OCI-LY7 (cell line): ENCODE data around the gene TRMT11. TPM values are rescaled to one million over a fixed set of nuclear protein-coding genes. Genes with fewer than 3 reads are reported as not detected.
"Not testable (repeated sequence)": the region's sequence is repeated elsewhere in the genome, so short reads cannot be mapped to it uniquely, and the experiment has no call there.

Experiments used
- BruUV-seq: library from RNA; stranded (reverse); fragments of 400-500 nt; replicated peaks from 2 replicates; lab custom pipeline; 2021; lab: Mats Ljungman, UMichigan
- CTCF ChIA-PET: fragments of 300-600 bp; sonication (Branson Sonifier 250); formaldehyde crosslinking; loops from one replicate; lab custom pipeline; 2022; ENCODE audit warnings: antibody characterized with exemption; ENCODE audit not compliant: unreplicated experiment; lab: Charles Lee
- POLR2A ChIA-PET: fragments of 300-600 bp; sonication (Branson Sonifier 250); formaldehyde crosslinking; loops from one replicate; lab custom pipeline; 2022; ENCODE audit warnings: antibody characterized with exemption; lab: Charles Lee
- DNase-seq: peaks from one replicate; pipeline ENCODE4 v3.0.0-alpha.2; 2015; ENCODE audit warnings: low spot score
- H2AFZ ChIP-seq: fragments of 200-600 bp; sonication (generic), shearing (Covaris generic); 2 replicates; pipeline ENCODE4 v1.6.1; 2014; ENCODE audit warnings: mild to moderate bottlenecking, antibody characterized with exemption, low read length, moderate library complexity
- H3K27ac ChIP-seq: fragments of 200-600 bp; sonication (generic); 2 replicates; pipeline ENCODE4 v1.5.1; 2014; ENCODE audit warnings: mixed run types, low read depth, mild to moderate bottlenecking, moderate library complexity, low read length, inconsistent platforms; ENCODE audit not compliant: poor library complexity, severe bottlenecking
- H3K36me3 ChIP-seq: fragments of 200-600 bp; sonication (generic); 2 replicates; pipeline ENCODE4 v1.6.1; 2014; ENCODE audit warnings: mild to moderate bottlenecking, antibody characterized with exemption, low read length, moderate library complexity, mixed read lengths; ENCODE audit not compliant: insufficient read depth
- H3K4me1 ChIP-seq: fragments of 200-600 bp; sonication (generic); 2 replicates; pipeline ENCODE4 v1.5.1; 2014; ENCODE audit warnings: mild to moderate bottlenecking, low read length; ENCODE audit not compliant: insufficient read depth, poor library complexity, severe bottlenecking
- H3K4me2 ChIP-seq: fragments of 200-600 bp; sonication (generic); 2 replicates; pipeline ENCODE4 v1.6.1; 2014; ENCODE audit warnings: mild to moderate bottlenecking, low read length
- H3K4me3 ChIP-seq: fragments of 200-600 bp; sonication (generic); 2 replicates; pipeline ENCODE4 v1.5.1; 2014; ENCODE audit warnings: mild to moderate bottlenecking, low read depth, low read length; ENCODE audit not compliant: poor library complexity, severe bottlenecking
- H3K79me2 ChIP-seq: fragments of 200-600 bp; sonication (generic); 2 replicates; pipeline ENCODE4 v1.6.1; 2016; ENCODE audit warnings: low read depth, mild to moderate bottlenecking, low read length, moderate library complexity, mixed read lengths; ENCODE audit not compliant: insufficient read depth
- H3K9me2 ChIP-seq: fragments of 200-600 bp; sonication (generic); 2 replicates; pipeline ENCODE4 v1.6.1; 2016; ENCODE audit warnings: mild to moderate bottlenecking, low read length, mixed read lengths; ENCODE audit not compliant: insufficient read depth
- H3K9me3 ChIP-seq: fragments of 200-600 bp; sonication (generic); 2 replicates; pipeline ENCODE4 v1.6.1; 2014; ENCODE audit warnings: mild to moderate bottlenecking, mixed run types, low read length, mixed read lengths
- H4K20me1 ChIP-seq: fragments of 200-600 bp; sonication (generic); 2 replicates; pipeline ENCODE4 v1.6.1; 2014; ENCODE audit warnings: mild to moderate bottlenecking, antibody characterized with exemption, low read length, moderate library complexity, mixed read lengths; ENCODE audit not compliant: insufficient read depth
- CTCF ChIP-seq: fragments of 200-600 bp; sonication (generic); conservative IDR thresholded peaks from 2 replicates; pipeline ENCODE4 v1.5.1; 2014; ENCODE audit warnings: mild to moderate bottlenecking, antibody characterized with exemption, low read length, moderate library complexity, mixed read lengths
- EZH2phosphoT487 ChIP-seq: fragments of 200-600 bp; sonication (generic); IDR thresholded peaks from 2 replicates; pipeline ENCODE4 v1.6.1; 2018; ENCODE audit warnings: low read depth, borderline replicate concordance, mild to moderate bottlenecking, mixed run types, antibody characterized with exemption, low read length, moderate library complexity, mixed read lengths
- intact Hi-C: fragments of 100-400 bp; cut with micrococcal nuclease; formaldehyde crosslinking; loops from one replicate; pipeline ENCODE4 v1.10.0; 2022; ENCODE audit not compliant: unreplicated experiment
- total RNA-seq, 2 experiments: library from RNA; depleted of rRNA in 1 of 2; stranded (reverse); fragments of >200 nt in 1 of 2; shearing (Covaris generic) in 1 of 2; gene quantifications; 2 replicates each; pipeline ENCODE4 v1.2.3, GENCODE V29; 2014 to 2022

The TRMT11 gene
- total RNA-seq, 2 experiments from 2014 or later: 32.9 to 46.8 TPM

DNA sequence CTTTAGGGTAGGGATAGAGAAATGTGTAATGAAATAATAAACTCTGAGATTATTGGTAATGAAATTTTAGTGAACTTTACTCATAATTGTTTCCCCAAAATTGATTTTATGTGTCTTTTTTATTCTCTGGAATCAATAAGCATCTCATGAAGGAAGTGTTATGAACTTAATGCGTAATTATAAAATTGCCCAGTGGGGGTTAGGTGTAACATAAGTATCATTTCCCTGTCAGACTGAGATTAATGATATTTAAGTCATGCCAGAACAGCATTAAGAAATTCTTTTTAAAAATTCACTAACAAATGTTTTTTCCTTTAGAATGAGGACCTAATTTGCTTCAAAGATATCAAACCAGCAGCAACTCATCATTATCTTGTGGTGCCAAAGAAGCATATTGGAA, 19.8 kb upstream of the TRMT11 start:
- H3K9me2 ChIP-seq: no peaks in the 10 kb centered on the region
- peaks cover 13% of the 10 kb centered on the region for H3K4me1 ChIP-seq
- H3K9me3 ChIP-seq: no peaks in the 10 kb centered on the region
- BruUV-seq: no TSS peak
- H3K4me2 ChIP-seq: no peak overlapping the region
- H2AFZ ChIP-seq: no peak overlapping the region
- H3K79me2 ChIP-seq: peaks cover 19% of the 10 kb centered on the region; the same call in 1 of the 2 replicates
- CTCF ChIA-PET: no interaction called here
- H3K27ac ChIP-seq: no peak overlapping the region
- POLR2A ChIA-PET: no interaction called here
- TF ChIP-seq CTCF (peak; percentile 43), EZH2phosphoT487 (no peak)
- peaks cover 35% of the 10 kb centered on the region for H3K36me3 ChIP-seq
- DNase-seq: no peak
- intact Hi-C loops: no loop called here
- no peak overlapping the region for H3K4me3 ChIP-seq
- H4K20me1 ChIP-seq: no peaks in the 10 kb centered on the region

DNA sequence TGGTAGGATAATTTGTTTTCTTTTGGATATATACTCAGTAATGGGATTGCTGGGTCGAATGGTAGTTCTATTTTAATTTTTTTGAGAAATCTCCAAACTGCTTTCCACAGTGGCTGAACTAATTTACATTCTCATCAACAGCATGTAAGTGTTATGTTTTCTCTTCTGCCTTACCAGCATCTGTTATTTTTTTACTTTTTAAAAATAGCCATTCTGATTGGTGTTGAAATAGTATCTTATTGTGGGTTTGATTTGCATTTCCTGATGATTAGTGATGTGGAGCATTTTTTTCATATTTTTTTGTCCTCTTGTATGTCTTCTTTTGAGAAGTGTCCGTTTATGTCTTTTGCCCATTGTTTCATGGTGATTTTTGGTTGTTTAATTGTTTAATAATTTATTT, 17.8 kb upstream of the TRMT11 start:
- no peak overlapping the region for H3K27ac ChIP-seq
- no peak for DNase-seq
- peaks cover 42% of the 10 kb centered on the region for H3K36me3 ChIP-seq
- POLR2A ChIA-PET: interaction anchor here (0.6 kb wide), 2 partner anchors 189 to 191 kb away, joined by 3 to 7 read pairs; no protein-coding TSS in a partner anchor
- H3K4me3 ChIP-seq: no peak overlapping the region
- peaks cover 13% of the 10 kb centered on the region for H3K4me1 ChIP-seq
- intact Hi-C loops: no loop called here
- CTCF ChIA-PET: no interaction called here
- H4K20me1 ChIP-seq: no peaks in the 10 kb centered on the region
- no TSS peak for BruUV-seq
- H3K79me2 ChIP-seq: peaks cover 19% of the 10 kb centered on the region; the same call in 1 of the 2 replicates
- no peaks in the 10 kb centered on the region for H3K9me2 ChIP-seq
- H3K9me3 ChIP-seq: no peaks in the 10 kb centered on the region
- no peak for TF ChIP-seq EZH2phosphoT487
- TF ChIP-seq CTCF: no peak
- H3K4me2 ChIP-seq: peak overlapping the region; percentile 34
- no peak overlapping the region for H2AFZ ChIP-seq

DNA sequence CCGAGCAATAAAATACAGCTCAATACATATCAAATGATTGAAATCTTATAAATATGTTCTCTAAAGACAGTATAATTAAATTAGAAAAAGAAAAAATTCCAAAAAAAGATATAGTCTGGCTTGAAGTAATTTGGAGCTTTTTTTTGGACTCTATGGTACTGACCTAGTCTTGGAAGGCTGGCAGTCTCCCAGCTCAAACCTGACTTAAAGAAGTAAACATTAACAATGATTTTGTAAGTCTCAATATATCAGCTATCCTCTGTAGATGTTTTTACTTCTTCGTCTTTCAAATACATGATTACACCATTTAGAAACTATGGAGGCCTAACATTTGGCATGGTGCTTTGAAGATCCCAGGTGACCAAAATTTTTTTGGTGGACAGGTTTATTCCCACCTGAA, 15.6 kb upstream of the TRMT11 start:
- no TSS peak for BruUV-seq
- Histone ChIP-seq H3K27ac (no peak overlapping the region), H3K4me1 (peaks cover 18% of the 10 kb centered on the region), H3K9me2 (no peaks in the 10 kb centered on the region), H3K79me2 (peaks cover 15% of the 10 kb centered on the region; the same call in 1 of the 2 replicates), H2AFZ (no peak overlapping the region), H4K20me1 (no peaks in the 10 kb centered on the region), H3K36me3 (peaks cover 58% of the 10 kb centered on the region), H3K4me2 (no peak overlapping the region), H3K4me3 (no peak overlapping the region), H3K9me3 (no peaks in the 10 kb centered on the region)
- TF ChIP-seq CTCF (no peak), EZH2phosphoT487 (no peak)
- ChIA-PET CTCF (interaction anchor here (0.6 to 1.2 kb wide), 3 partner anchors 11 to 33 kb away, joined by 3 to 4 read pairs (median 3); partner anchors contain the start of gene TRMT11), POLR2A (interaction anchor here (0.6 to 2.6 kb wide), 9 partner anchors 10 to 366 kb away, joined by 3 to 13 read pairs (median 4); partner anchors contain the start of gene TRMT11)
- DNase-seq: no peak
- intact Hi-C loops: loop anchor here (5.0 kb wide), 1 partner anchor 658 kb away; no protein-coding TSS in a partner anchor

GRCh38 chr6:125972478-125972877, 13.9 kb upstream of the TRMT11 start:
- CTCF ChIA-PET, H3K4me3 ChIP-seq, H3K27ac ChIP-seq, H3K9me3 ChIP-seq, H3K9me2 ChIP-seq, DNase-seq, BruUV-seq, POLR2A ChIA-PET, H3K4me2 ChIP-seq, H4K20me1 ChIP-seq, H2AFZ ChIP-seq: not testable (repeated sequence)
- Histone ChIP-seq H3K79me2 (peaks cover 11% of the 10 kb centered on the region; the same call in 1 of the 2 replicates), H3K4me1 (peaks cover 18% of the 10 kb centered on the region), H3K36me3 (peaks cover 55% of the 10 kb centered on the region)
- intact Hi-C loops: loop anchor here (5.0 kb wide), 1 partner anchor 660 kb away; no protein-coding TSS in a partner anchor
